HCT116 (cell line): ENCODE results near the gene INHBA. TPM values are rescaled to one million over a fixed set of nuclear protein-coding genes. Genes with fewer than 3 reads are reported as not detected.
A peak's percentile ranks its signal among the peaks of the same experiment; 100 is the strongest.

ENCODE experiments used
- ATAC-seq: fragments of 200-7000 bp; cut with Tn5 transposase; 2 replicates; pipeline ENCODE4 v1.9.1; 2020; ENCODE audit warnings: mild to moderate bottlenecking, moderate library complexity
- BruUV-seq: library from RNA; stranded (reverse); fragments of 400-500 nt; replicated peaks from 2 replicates; lab custom pipeline; 2021; lab: Mats Ljungman, UMichigan
- CTCF ChIA-PET: fragments of 300-600 bp; sonication (Branson Sonifier 250); formaldehyde crosslinking; loops from one replicate; lab custom pipeline; 2021; ENCODE audit warnings: antibody characterized with exemption; lab: Charles Lee
- POLR2A ChIA-PET: fragments of 300-600, 350-600 bp; sonication (Branson Sonifier 250); formaldehyde crosslinking; loops from one replicate; lab custom pipeline; 2021; ENCODE audit warnings: antibody characterized with exemption; lab: Charles Lee
- RAD21 ChIA-PET, 2 experiments: fragments of 300-600 bp; sonication (Branson Sonifier 250); formaldehyde crosslinking; loops; one replicate each; lab custom pipeline; 2023; ENCODE audit warnings: low total read pairs in 2 of 2; ENCODE audit not compliant: uncharacterized antibody in 2 of 2, unreplicated experiment in 2 of 2, low non-redundant PET in 1 of 2; lab: Charles Lee
- DNase-seq: peaks from one replicate; pipeline ENCODE4 v3.0.0-alpha.2; 2010; ENCODE audit warnings: low read depth, low spot score
- H2AFZ ChIP-seq: fragments of 200-600 bp; shearing (Covaris generic), sonication (generic); 2 replicates; pipeline ENCODE4 v1.6.1; 2017; ENCODE audit warnings: low read depth, mixed run types, mixed read lengths, antibody characterized with exemption, low read length; ENCODE audit not compliant: poor library complexity, severe bottlenecking
- H3K27ac ChIP-seq: 2 replicates; pipeline ENCODE4 v1.5.1; 2012; ENCODE audit warnings: low read depth, low read length
- H3K27me3 ChIP-seq: fragments of 200-600 bp; sonication (generic); 2 replicates; pipeline ENCODE4 v1.6.1; 2016; ENCODE audit warnings: mixed run types, low read length, mixed read lengths; ENCODE audit not compliant: insufficient read depth
- H3K36me3 ChIP-seq, 2 experiments: fragments of 200-500 bp in 1 of 2; fragments of 200-600 bp in 1 of 2; sonication (Bioruptor generic) in 1 of 2; sonication (generic) in 1 of 2; 2 replicates each; pipeline versions ENCODE4 v1.5.1 to v1.6.1; 2014 to 2016; ENCODE audit warnings: low read length in 2 of 2, inconsistent platforms in 1 of 2, mixed read lengths in 1 of 2, mixed run types in 1 of 2; ENCODE audit not compliant: insufficient read depth in 2 of 2, control insufficient read depth in 1 of 2
- H3K4me1 ChIP-seq, 2 experiments: fragments of 200-600 bp in 1 of 2; sonication (generic) in 1 of 2; 2 replicates each; pipeline versions ENCODE4 v1.5.1 to v1.6.1; 2012 to 2017; ENCODE audit warnings: low read length in 2 of 2, inconsistent platforms in 1 of 2, mild to moderate bottlenecking in 1 of 2, mixed read lengths in 1 of 2, mixed run types in 1 of 2, moderate library complexity in 1 of 2; ENCODE audit not compliant: insufficient read depth in 2 of 2, control insufficient read depth in 1 of 2
- H3K4me2 ChIP-seq: fragments of 200-600 bp; sonication (generic); 2 replicates; pipeline ENCODE4 v1.6.1; 2017; ENCODE audit warnings: mixed run types, low read length, mixed read lengths
- H3K4me3 ChIP-seq, 2 experiments: fragments of 200-600 bp in 1 of 2; sonication (generic) in 1 of 2; replicated peaks in 1 of 2; 2 replicates each; pipeline ENCODE4 v1.5.1; 2011 to 2016; ENCODE audit warnings: low read length in 2 of 2, control low read depth in 1 of 2, low read depth in 1 of 2, mild to moderate bottlenecking in 1 of 2, mixed read lengths in 1 of 2, mixed run types in 1 of 2
- H3K79me2 ChIP-seq: fragments of 200-600 bp; sonication (generic); 2 replicates; pipeline ENCODE4 v1.6.1; 2017; ENCODE audit warnings: mild to moderate bottlenecking, mixed run types, low read length, moderate library complexity, mixed read lengths; ENCODE audit not compliant: insufficient read depth
- H3K9ac ChIP-seq: fragments of 200-600 bp; sonication (generic); 2 replicates; pipeline ENCODE4 v1.6.1; 2016; ENCODE audit warnings: low read length, mixed read lengths
- H3K9me2 ChIP-seq: fragments of 200-600 bp; sonication (generic), shearing (Covaris generic); 2 replicates; pipeline ENCODE4 v1.6.1; 2017; ENCODE audit warnings: mixed run types, mild to moderate bottlenecking, moderate library complexity; ENCODE audit not compliant: insufficient read depth
- H3K9me3 ChIP-seq, 2 experiments: fragments of 200-500 bp in 1 of 2; fragments of 200-600 bp in 1 of 2; sonication (Bioruptor generic) in 1 of 2; sonication (generic) in 1 of 2; 2 replicates each; pipeline ENCODE4 v1.6.1; 2014 to 2017; ENCODE audit warnings: low read length in 2 of 2, mixed read lengths in 2 of 2, inconsistent platforms in 1 of 2, low read depth in 1 of 2, mild to moderate bottlenecking in 1 of 2, mixed run types in 1 of 2, moderate library complexity in 1 of 2; ENCODE audit not compliant: control insufficient read depth in 1 of 2, insufficient read depth in 1 of 2
- H4K20me1 ChIP-seq: fragments of 200-600 bp; sonication (generic), shearing (Covaris generic); 2 replicates; pipeline ENCODE4 v1.6.1; 2017; ENCODE audit warnings: mixed run types, mild to moderate bottlenecking, moderate library complexity; ENCODE audit not compliant: insufficient read depth
- ATF3 ChIP-seq: IDR thresholded peaks from 2 replicates; pipeline ENCODE4 v1.6.1; 2012
- CTCF ChIP-seq, 3 experiments: fragments of 200-600 bp in 1 of 3; sonication (generic) in 1 of 3; IDR thresholded peaks in 2 of 3; conservative IDR thresholded peaks in 1 of 3; 2 replicates each; pipeline ENCODE4 v1.5.1; 2012 to 2017; ENCODE audit warnings: low read depth in 2 of 3, low read length in 2 of 3, antibody characterized with exemption in 1 of 3, borderline replicate concordance in 1 of 3, control low read depth in 1 of 3, mild to moderate bottlenecking in 1 of 3, mixed read lengths in 1 of 3, mixed run types in 1 of 3, moderate library complexity in 1 of 3; ENCODE audit not compliant: insufficient read depth in 1 of 3
- EZH2 ChIP-seq: fragments of 200-600 bp; sonication (generic); IDR thresholded peaks from 2 replicates; pipeline ENCODE4 v1.6.1; 2017; ENCODE audit warnings: antibody characterized with exemption, mixed run types
- EZH2phosphoT487 ChIP-seq: fragments of 200-600 bp; IDR thresholded peaks from 2 replicates; pipeline ENCODE4 v1.6.1; 2018; ENCODE audit warnings: antibody characterized with exemption, borderline replicate concordance
- FOSL1 ChIP-seq: IDR thresholded peaks from 2 replicates; pipeline ENCODE4 v1.6.1; 2012; ENCODE audit warnings: low read depth
- MAX ChIP-seq: IDR thresholded peaks from 2 replicates; pipeline ENCODE4 v1.6.1; 2012
- RAD21 ChIP-seq: IDR thresholded peaks from 2 replicates; pipeline ENCODE4 v1.6.1; 2012; ENCODE audit warnings: low read depth, mild to moderate bottlenecking
- SIN3A ChIP-seq: IDR thresholded peaks from 2 replicates; pipeline ENCODE4 v1.6.1; 2012; ENCODE audit warnings: low read depth
- intact Hi-C: fragments of 100-400 bp; cut with micrococcal nuclease; formaldehyde crosslinking; loops from 2 replicates; pipeline ENCODE4 v1.10.0; 2022
- total RNA-seq: library from RNA; stranded (reverse); gene quantifications from one replicate; pipeline ENCODE4 v1.2.1, GENCODE V29; 2021; ENCODE audit not compliant: unreplicated experiment
- TF ChIP-seq, protein P1 (sequence below): IDR thresholded peaks from 2 replicates; pipeline ENCODE4 v1.6.1; 2012; ENCODE audit warnings: low read depth

The INHBA gene
- total RNA-seq, 1 experiment from 2014 or later: 0.10 TPM

DNA sequence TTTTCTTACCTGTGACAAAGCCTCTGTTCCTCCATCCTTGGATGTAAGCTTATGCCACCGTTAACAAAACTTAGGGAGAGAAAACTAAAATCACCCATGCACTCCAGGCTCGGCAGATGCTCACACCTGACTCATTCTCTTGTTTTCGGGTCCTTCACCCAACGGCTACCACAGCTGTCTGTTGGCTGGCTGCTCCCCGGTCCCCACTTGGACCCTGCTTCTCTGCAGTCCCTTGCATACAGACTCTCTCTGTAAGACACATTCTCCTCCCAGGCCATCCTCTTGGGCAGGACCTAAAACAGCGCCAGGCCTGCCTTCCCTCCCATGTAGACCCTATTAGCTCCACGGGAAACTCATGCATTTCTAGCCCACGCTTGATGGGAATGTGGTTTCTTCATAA lies 12.1 kb upstream of the INHBA start:
- TF ChIP-seq MAX (no peak), EZH2phosphoT487 (no peak)
- Histone ChIP-seq H2AFZ (no peak overlapping the region), H3K9ac (no peak overlapping the region), H3K9me3 (no peaks in the 10 kb centered on the region), H3K4me1 (no peaks in the 10 kb centered on the region), H3K79me2 (no peaks in the 10 kb centered on the region), H4K20me1 (no peaks in the 10 kb centered on the region), H3K27me3 (no peaks in the 10 kb centered on the region), H3K9me2 (no peaks in the 10 kb centered on the region), H3K4me3 (no peak overlapping the region), H3K36me3 (no peaks in the 10 kb centered on the region), H3K4me2 (no peak overlapping the region), H3K27ac (no peak overlapping the region)
- CTCF ChIA-PET: interaction anchor here (1.2 kb wide), 1 partner anchor 16 kb away, joined by 3 read pairs; no protein-coding TSS in a partner anchor
- DNase-seq: no peak
- intact Hi-C loops: no loop called here
- ATAC-seq: no peak
- no TSS peak for BruUV-seq
- POLR2A ChIA-PET: no interaction called here
- RAD21 ChIA-PET: no interaction called here

GRCh38 chr7:41711283-41712064 lies 8.6 kb upstream of the INHBA start:
- intact Hi-C loops: no loop called here
- DNase-seq: no peak
- Histone ChIP-seq H3K9me3 (no peaks in the 10 kb centered on the region), H3K79me2 (no peaks in the 10 kb centered on the region), H3K4me1 (no peaks in the 10 kb centered on the region), H2AFZ (no peak overlapping the region), H3K36me3 (no peaks in the 10 kb centered on the region), H4K20me1 (no peaks in the 10 kb centered on the region), H3K9ac (no peak overlapping the region), H3K27ac (no peak overlapping the region), H3K4me2 (no peak overlapping the region), H3K27me3 (no peaks in the 10 kb centered on the region), H3K4me3 (no peak overlapping the region), H3K9me2 (no peaks in the 10 kb centered on the region)
- no peak for TF ChIP-seq ATF3
- TF ChIP-seq FOSL1: no peak
- no peak for TF ChIP-seq EZH2
- TF ChIP-seq, protein P1, sequence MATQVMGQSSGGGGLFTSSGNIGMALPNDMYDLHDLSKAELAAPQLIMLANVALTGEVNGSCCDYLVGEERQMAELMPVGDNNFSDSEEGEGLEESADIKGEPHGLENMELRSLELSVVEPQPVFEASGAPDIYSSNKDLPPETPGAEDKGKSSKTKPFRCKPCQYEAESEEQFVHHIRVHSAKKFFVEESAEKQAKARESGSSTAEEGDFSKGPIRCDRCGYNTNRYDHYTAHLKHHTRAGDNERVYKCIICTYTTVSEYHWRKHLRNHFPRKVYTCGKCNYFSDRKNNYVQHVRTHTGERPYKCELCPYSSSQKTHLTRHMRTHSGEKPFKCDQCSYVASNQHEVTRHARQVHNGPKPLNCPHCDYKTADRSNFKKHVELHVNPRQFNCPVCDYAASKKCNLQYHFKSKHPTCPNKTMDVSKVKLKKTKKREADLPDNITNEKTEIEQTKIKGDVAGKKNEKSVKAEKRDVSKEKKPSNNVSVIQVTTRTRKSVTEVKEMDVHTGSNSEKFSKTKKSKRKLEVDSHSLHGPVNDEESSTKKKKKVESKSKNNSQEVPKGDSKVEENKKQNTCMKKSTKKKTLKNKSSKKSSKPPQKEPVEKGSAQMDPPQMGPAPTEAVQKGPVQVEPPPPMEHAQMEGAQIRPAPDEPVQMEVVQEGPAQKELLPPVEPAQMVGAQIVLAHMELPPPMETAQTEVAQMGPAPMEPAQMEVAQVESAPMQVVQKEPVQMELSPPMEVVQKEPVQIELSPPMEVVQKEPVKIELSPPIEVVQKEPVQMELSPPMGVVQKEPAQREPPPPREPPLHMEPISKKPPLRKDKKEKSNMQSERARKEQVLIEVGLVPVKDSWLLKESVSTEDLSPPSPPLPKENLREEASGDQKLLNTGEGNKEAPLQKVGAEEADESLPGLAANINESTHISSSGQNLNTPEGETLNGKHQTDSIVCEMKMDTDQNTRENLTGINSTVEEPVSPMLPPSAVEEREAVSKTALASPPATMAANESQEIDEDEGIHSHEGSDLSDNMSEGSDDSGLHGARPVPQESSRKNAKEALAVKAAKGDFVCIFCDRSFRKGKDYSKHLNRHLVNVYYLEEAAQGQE: no peak
- TF ChIP-seq RAD21: peak; percentile 42
- TF ChIP-seq SIN3A: no peak
- TF ChIP-seq CTCF (IDR thresholded peaks at IDR 0.05 in 2 of 3, conservative IDR thresholded peaks at IDR 0.05 in 1 of 3; ENCODE audit: borderline replicate concordance in 1 of 3, insufficient read depth in 1 of 3, low read depth in 2 of 3, low read length in 2 of 3): peak; percentile 45 to 59 (median 54); a peak in 5 of 6 replicates
- ChIA-PET CTCF (interaction anchor here (0.5 to 1.6 kb wide), 7 partner anchors 14 to 1479 kb away, joined by 3 to 7 read pairs (median 4); no protein-coding TSS in a partner anchor), POLR2A (no interaction called here), RAD21 (no interaction called here)
- BruUV-seq: no TSS peak
- peak; percentile 70 for ATAC-seq
